Natural killer cell treated with Interleukin-12 subunit alpha and Interleukin-12 subunit beta and Interleukin-15 and Interleukin-18, amount 100 ng/mL, for 72 hours (primary cell): Measurements from ENCODE around the gene MYRF. TPM values are rescaled to one million over a fixed set of nuclear protein-coding genes. Genes with fewer than 3 reads are reported as not detected.

Source experiments
- ATAC-seq, 2 donors: fragments of 150-1000 bp; cut with Tn5 transposase in 1 of 2; sonication (Bioruptor Pico), chemical (Tn5 transposase) in 1 of 2; 2 replicates each; pipeline ENCODE4 v1.10.0; 2021
- DNase-seq: peaks from one replicate; pipeline ENCODE4 v3.0.0; 2022; ENCODE audit warnings: low spot score
- H3K27ac Mint-ChIP-seq, 2 donors: 1 replicate in 1 of 2; 2 replicates in 1 of 2; pipeline ENCODE4 v1.8.0; 2022; ENCODE audit warnings: mixed read lengths in 2 of 2, mild to moderate bottlenecking in 1 of 2, moderate library complexity in 1 of 2
- H3K27me3 Mint-ChIP-seq, 2 donors: 1 replicate in 1 of 2; 2 replicates in 1 of 2; pipeline ENCODE4 v1.8.0; 2022; ENCODE audit warnings: mixed read lengths in 2 of 2
- H3K36me3 Mint-ChIP-seq: one replicate; pipeline ENCODE4 v1.8.0; 2022; ENCODE audit warnings: mixed read lengths
- H3K4me1 Mint-ChIP-seq, 2 donors: 1 replicate in 1 of 2; 2 replicates in 1 of 2; pipeline ENCODE4 v1.8.0; 2022; ENCODE audit warnings: low read depth in 2 of 2, mixed read lengths in 2 of 2, mild to moderate bottlenecking in 1 of 2
- H3K4me3 Mint-ChIP-seq: one replicate; pipeline ENCODE4 v1.8.0; 2022; ENCODE audit warnings: mixed read lengths
- H3K9me3 Mint-ChIP-seq: 2 replicates; pipeline ENCODE4 v1.8.0; 2022; ENCODE audit warnings: mixed read lengths
- total RNA-seq, 2 donors: library from RNA; stranded (reverse); gene quantifications; one replicate each; pipeline ENCODE4 v1.2.3, GENCODE V29; 2022

MYRF gene
- total RNA-seq, 2 donors from 2014 or later, result 3.7 to 5.5 TPM

DNA sequence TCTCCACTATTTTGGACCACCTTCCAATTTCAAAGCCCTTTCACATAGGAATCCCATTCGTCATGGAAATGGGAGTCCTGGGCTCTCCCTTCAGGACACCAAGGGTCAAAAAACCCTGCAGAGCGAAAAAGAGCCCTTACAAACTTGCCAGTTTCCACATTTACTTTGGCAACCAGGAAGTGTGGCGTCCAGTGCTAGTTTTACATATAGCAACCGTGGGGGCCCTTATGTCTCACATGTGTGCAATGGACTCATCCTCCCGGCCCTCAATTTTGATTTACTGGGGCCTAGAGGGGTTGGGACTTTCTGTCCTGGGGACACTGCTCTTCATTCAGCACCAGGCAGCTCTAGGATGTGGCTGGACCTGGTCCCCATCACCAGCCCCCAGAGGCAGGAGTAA, 38.5 kb upstream of the MYRF start:
- no peaks in the 10 kb centered on the region for H3K4me1 Mint-ChIP-seq
- DNase-seq, result no peak
- H3K4me3 Mint-ChIP-seq, result no peak overlapping the region
- H3K36me3 Mint-ChIP-seq, result no peaks in the 10 kb centered on the region
- peaks cover 0 to 10% of the 10 kb centered on the region in 2 donors for H3K27me3 Mint-ChIP-seq
- H3K9me3 Mint-ChIP-seq, result no peaks in the 10 kb centered on the region
- no peak overlapping the region for H3K27ac Mint-ChIP-seq
- ATAC-seq, result no peak

GRCh38 chr11:61714316-61714715, 38.1 kb upstream of the MYRF start:
- Mint-ChIP-seq H3K4me1 (no peaks in the 10 kb centered on the region), H3K36me3 (no peaks in the 10 kb centered on the region), H3K27me3 (peaks cover 0 to 10% of the 10 kb centered on the region in 2 donors), H3K4me3 (no peak overlapping the region), H3K9me3 (no peaks in the 10 kb centered on the region), H3K27ac (no peak overlapping the region)
- DNase-seq, result no peak
- no peak for ATAC-seq

DNA sequence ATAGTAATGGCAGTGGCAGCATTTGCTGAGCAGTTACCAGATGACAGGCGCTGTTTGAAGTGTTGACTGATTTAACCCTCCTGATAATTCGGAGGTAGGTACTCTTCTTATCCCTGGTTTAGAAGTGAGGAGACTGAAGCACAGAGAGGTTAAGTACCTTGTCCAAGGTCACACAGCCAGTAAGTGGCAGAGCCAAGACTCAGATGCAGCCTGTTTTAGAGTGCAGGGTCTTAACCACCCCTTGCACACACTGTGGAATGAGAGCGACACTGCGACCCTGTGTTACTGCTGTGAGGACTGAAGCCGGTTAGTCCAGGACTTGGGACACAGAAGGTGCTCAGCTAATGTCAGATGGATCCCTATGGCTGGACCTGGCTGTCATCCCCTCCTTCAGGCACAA, 37.5 kb upstream of the MYRF start:
- no peak overlapping the region for H3K4me3 Mint-ChIP-seq
- no peaks in the 10 kb centered on the region for H3K9me3 Mint-ChIP-seq

DNA sequence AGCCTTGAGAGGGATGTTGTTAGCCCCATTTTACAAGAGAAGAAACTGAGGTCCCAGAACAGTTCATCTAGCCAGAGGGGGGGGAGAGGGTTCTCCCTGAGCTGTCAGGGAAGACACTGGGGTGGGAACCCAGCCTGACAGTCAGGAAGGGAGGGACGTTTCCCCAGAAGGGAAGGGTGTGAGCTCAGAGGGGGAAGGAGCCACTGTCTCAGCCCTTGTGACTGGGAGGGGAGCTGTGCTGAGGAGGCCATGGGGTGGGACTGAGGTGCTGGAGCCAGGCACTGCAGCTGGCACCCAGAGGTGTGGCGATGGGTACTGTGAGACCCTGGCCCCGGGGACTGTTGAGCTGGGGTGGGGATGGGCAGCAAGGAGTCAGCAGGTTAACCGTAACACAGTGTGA, 36.6 kb upstream of the MYRF start:
- no peak overlapping the region for H3K27ac Mint-ChIP-seq
- DNase-seq, result no peak
- H3K4me1 Mint-ChIP-seq, result no peaks in the 10 kb centered on the region
- H3K36me3 Mint-ChIP-seq, result no peaks in the 10 kb centered on the region
- ATAC-seq, result peak in 1 of 2 donors; percentile 11
- no peak overlapping the region for H3K4me3 Mint-ChIP-seq
- H3K27me3 Mint-ChIP-seq, result peaks cover 0 to 8% of the 10 kb centered on the region in 2 donors
- no peaks in the 10 kb centered on the region for H3K9me3 Mint-ChIP-seq

More for the DNA sequence above, 37.5 kb upstream of the MYRF start:
- peaks cover 0 to 10% of the 10 kb centered on the region in 2 donors for H3K27me3 Mint-ChIP-seq
- no peaks in the 10 kb centered on the region for H3K36me3 Mint-ChIP-seq
- ATAC-seq (no peak), DNase-seq (no peak)
- no peak overlapping the region for H3K27ac Mint-ChIP-seq
- H3K4me1 Mint-ChIP-seq, result no peaks in the 10 kb centered on the region

DNA sequence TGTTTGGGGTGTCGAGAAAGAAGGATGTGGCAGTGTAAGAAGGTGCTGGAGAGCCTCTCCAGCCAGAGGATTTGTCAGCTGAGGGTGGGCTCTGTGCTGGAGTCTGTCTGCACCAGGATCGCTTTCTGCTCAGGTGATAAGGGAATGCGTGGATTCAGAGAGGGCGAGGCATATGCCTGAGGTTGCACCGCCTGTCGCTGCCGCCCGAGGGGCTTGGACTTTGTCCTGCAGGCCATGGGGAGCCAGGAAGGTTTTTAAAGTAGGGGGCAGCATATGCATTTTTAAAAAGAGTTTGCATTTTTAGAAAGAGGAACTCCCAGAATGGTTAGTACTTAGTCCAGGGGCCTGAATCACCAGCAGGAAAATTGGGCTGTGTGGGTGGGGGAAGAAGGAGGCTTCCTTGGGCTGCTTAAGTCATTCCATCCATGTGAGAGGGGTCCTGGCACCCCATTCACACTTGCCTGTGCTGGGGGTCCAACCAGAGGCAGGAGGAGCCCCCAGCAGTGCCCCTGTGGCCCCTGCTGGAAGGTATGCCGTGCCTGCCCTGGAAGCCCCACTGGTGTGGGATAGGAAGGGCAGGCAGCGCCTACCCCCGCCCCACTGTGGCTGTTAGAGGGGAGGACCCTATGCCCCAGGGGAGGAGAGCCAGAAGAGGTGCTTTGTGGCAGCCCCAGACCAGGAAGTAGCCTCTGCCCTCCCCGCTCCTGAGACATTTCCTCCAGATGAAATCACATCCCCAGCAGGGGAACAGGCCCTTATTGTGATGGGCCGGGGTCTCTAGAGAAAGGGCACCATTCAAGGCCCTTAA, 35.8 kb upstream of the MYRF start:
- Mint-ChIP-seq H3K9me3 (no peaks in the 10 kb centered on the region), H3K27ac (no peak overlapping the region), H3K27me3 (peaks cover 0 to 7% of the 10 kb centered on the region in 2 donors), H3K4me1 (peaks cover 0 to 4% of the 10 kb centered on the region in 2 donors), H3K36me3 (no peaks in the 10 kb centered on the region), H3K4me3 (no peak overlapping the region)
- ATAC-seq (no peak), DNase-seq (no peak)

GRCh38 chr11:61717286-61718033, 35.0 kb upstream of the MYRF start:
- Mint-ChIP-seq H3K27ac (no peak overlapping the region), H3K4me1 (peaks cover 0 to 9% of the 10 kb centered on the region in 2 donors), H3K36me3 (no peaks in the 10 kb centered on the region), H3K27me3 (peaks cover 0 to 7% of the 10 kb centered on the region in 2 donors), H3K4me3 (no peak overlapping the region), H3K9me3 (no peaks in the 10 kb centered on the region)
- no peak for ATAC-seq
- DNase-seq, result no peak

- Mint-ChIP-seq H3K4me3 (no peak overlapping the region), H3K36me3 (no peaks in the 10 kb centered on the region), H3K27ac (no peak overlapping the region), H3K27me3 (peaks cover 0 to 7% of the 10 kb centered on the region in 2 donors), H3K4me1 (peaks cover 0 to 9% of the 10 kb centered on the region in 2 donors), H3K9me3 (no peaks in the 10 kb centered on the region)
- DNase-seq (no peak), ATAC-seq (no peak)
Measured at GRCh38 chr11:61718046-61718531, 34.3 kb upstream of the MYRF start.

DNA sequence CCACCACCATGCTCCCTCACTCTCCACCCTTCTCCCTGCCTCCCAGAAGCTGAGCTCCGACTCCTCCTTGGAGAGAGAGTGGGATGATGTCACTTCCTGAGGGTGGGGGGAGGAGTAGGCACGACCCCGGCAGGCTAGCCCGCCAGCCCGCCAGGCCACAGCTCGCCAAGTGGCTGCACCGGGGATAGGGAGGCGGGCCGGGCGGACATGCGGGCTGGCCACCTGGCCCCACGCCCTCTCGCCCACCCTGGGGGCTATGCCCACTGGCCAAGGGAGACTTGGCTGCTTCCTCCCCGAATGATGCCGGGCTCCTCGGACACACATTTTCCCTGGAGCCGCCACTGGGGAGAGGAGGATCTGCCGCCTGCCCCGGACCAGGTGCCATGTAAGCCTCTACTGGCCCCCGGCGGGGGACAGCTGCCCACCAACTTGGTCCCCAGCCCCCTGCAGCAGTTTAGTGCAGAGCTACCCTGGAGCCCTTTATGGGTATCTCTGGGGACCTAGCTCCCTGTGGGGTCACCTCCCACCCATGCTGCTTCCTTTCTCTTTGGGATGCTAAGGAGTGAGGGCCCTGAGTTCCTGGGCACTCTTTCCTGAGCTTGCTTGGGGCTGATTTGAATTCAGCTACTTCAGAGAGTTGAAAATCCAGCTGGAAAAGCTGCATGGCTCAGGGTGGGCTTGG, 33.7 kb upstream of the MYRF start:
- Mint-ChIP-seq H3K9me3 (no peaks in the 10 kb centered on the region), H3K36me3 (no peaks in the 10 kb centered on the region), H3K27me3 (peaks cover 0 to 7% of the 10 kb centered on the region in 2 donors), H3K27ac (no peak overlapping the region), H3K4me3 (no peak overlapping the region), H3K4me1 (peaks cover 0 to 9% of the 10 kb centered on the region in 2 donors)
- DNase-seq (no peak), ATAC-seq (no peak)

DNA sequence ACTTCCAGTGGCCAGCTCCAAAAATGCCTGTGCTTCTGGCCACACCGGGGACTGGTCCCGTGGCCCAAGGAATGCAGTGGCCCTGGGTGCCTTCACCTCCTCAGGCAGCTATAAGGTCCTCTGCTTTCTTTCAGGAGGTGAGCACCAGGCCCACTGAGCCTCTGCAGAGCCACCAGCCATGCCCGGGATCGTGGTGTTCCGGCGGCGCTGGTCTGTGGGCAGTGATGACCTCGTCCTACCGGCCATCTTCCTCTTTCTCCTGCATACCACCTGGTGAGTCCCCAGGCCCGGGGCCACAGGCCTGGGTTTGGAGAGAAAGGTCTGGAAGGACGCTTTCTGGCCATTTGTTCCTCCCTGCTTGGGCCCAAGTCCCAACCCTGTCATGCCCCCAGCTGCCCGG, 32.5 kb upstream of the MYRF start:
- H3K4me3 Mint-ChIP-seq, result no peak overlapping the region
- H3K27me3 Mint-ChIP-seq, result peaks cover 0 to 5% of the 10 kb centered on the region in 2 donors
- H3K36me3 Mint-ChIP-seq, result no peaks in the 10 kb centered on the region
- H3K27ac Mint-ChIP-seq, result no peak overlapping the region
- DNase-seq (no peak), ATAC-seq (no peak)
- H3K9me3 Mint-ChIP-seq, result no peaks in the 10 kb centered on the region
- H3K4me1 Mint-ChIP-seq, result peaks cover 0 to 9% of the 10 kb centered on the region in 2 donors

GRCh38 chr11:61720597-61720996, 31.8 kb upstream of the MYRF start:
- no peaks in the 10 kb centered on the region for H3K9me3 Mint-ChIP-seq
- ATAC-seq (no peak), DNase-seq (no peak)
- peaks cover 0 to 9% of the 10 kb centered on the region in 2 donors for H3K4me1 Mint-ChIP-seq
- H3K27me3 Mint-ChIP-seq, result peaks cover 0 to 5% of the 10 kb centered on the region in 2 donors
- H3K27ac Mint-ChIP-seq, result no peak overlapping the region
- no peaks in the 10 kb centered on the region for H3K36me3 Mint-ChIP-seq
- H3K4me3 Mint-ChIP-seq, result no peak overlapping the region

- no peaks in the 10 kb centered on the region for H3K9me3 Mint-ChIP-seq
- no peaks in the 10 kb centered on the region for H3K27me3 Mint-ChIP-seq
- DNase-seq (no peak), ATAC-seq (no peak)
- H3K4me3 Mint-ChIP-seq, result no peak overlapping the region
- H3K4me1 Mint-ChIP-seq, result peaks cover 0 to 12% of the 10 kb centered on the region in 2 donors
- H3K36me3 Mint-ChIP-seq, result no peaks in the 10 kb centered on the region
- H3K27ac Mint-ChIP-seq, result no peak overlapping the region
Measured at GRCh38 chr11:61724437-61724836, 28.0 kb upstream of the MYRF start.

GRCh38 chr11:61725781-61726231, 26.6 kb upstream of the MYRF start:
- Mint-ChIP-seq H3K27ac (no peak overlapping the region), H3K4me1 (peaks cover 0 to 12% of the 10 kb centered on the region in 2 donors), H3K36me3 (no peaks in the 10 kb centered on the region), H3K4me3 (no peak overlapping the region), H3K27me3 (no peaks in the 10 kb centered on the region), H3K9me3 (no peaks in the 10 kb centered on the region)
- DNase-seq (no peak), ATAC-seq (no peak)

GRCh38 chr11:61726775-61727174, 25.7 kb upstream of the MYRF start:
- Mint-ChIP-seq H3K4me1 (peaks cover 0 to 7% of the 10 kb centered on the region in 2 donors), H3K27ac (no peak overlapping the region), H3K27me3 (no peaks in the 10 kb centered on the region), H3K36me3 (no peaks in the 10 kb centered on the region), H3K9me3 (no peaks in the 10 kb centered on the region), H3K4me3 (no peak overlapping the region)
- no peak for DNase-seq
- ATAC-seq, result no peak
